Esophagus squamous epithelium (tissue), 4 donors: ENCODE measurements around the gene HACD2.

Source experiments
- POLR2A ChIP-seq, 4 donors: fragments of 450-650 bp; IDR thresholded peaks; one replicate each; pipeline ENCODE4 v1.6.1; 2017; ENCODE audit warnings: antibody characterized with exemption in 4 of 4, mild to moderate bottlenecking in 4 of 4, moderate library complexity in 3 of 4
- TF ChIP-seq, protein P1 (sequence below), 6 experiments: fragments of 450-650 bp in 4 of 6; fragments of 200-600 bp in 2 of 6; sonication (generic) in 2 of 6; IDR thresholded peaks; one replicate each; pipeline ENCODE4 v1.5.1; 2016 to 2019; ENCODE audit warnings: antibody characterized with exemption in 6 of 6, mild to moderate bottlenecking in 4 of 6, moderate library complexity in 4 of 6

DNA sequence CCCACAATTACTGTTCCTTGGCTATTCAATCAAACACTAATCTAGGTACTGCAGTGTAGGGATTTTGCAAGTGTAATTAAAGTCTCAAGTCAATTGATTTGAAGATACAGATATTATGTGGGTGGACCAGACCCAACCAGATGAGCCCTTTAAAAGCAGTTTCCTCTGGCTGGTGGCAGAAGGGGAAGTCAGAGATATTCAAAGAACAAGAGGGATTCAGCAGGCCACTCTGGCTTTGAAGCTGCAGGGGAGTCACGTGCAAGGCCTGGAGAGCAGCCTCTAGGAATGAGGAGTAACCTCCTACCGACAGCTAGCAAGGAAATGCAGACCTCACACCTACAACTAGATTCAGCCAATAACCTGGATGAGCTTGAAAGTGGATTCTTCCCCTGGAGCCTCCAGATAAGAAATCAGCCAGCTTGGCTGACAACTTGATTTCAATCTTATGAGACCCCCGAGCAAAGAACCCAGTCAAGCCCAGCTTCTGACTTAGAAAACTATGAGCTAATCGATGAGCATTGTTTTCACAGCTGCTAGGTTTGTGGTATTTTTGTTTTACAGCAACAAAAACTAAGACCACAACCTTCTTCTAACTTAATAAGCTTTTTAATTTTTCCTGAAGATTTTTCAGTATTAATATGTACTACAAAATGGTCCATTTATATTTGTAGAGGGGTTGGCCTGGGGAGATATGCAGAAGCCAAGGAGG, 13.4 kb downstream of the HACD2 start:
- TF ChIP-seq, protein P1, sequence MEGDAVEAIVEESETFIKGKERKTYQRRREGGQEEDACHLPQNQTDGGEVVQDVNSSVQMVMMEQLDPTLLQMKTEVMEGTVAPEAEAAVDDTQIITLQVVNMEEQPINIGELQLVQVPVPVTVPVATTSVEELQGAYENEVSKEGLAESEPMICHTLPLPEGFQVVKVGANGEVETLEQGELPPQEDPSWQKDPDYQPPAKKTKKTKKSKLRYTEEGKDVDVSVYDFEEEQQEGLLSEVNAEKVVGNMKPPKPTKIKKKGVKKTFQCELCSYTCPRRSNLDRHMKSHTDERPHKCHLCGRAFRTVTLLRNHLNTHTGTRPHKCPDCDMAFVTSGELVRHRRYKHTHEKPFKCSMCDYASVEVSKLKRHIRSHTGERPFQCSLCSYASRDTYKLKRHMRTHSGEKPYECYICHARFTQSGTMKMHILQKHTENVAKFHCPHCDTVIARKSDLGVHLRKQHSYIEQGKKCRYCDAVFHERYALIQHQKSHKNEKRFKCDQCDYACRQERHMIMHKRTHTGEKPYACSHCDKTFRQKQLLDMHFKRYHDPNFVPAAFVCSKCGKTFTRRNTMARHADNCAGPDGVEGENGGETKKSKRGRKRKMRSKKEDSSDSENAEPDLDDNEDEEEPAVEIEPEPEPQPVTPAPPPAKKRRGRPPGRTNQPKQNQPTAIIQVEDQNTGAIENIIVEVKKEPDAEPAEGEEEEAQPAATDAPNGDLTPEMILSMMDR (IDR thresholded peaks at IDR 0.05): no peak
- no peak for TF ChIP-seq POLR2A (IDR thresholded peaks at IDR 0.05)
